GM18507 (cell line): Measurements from ENCODE around the gene PTPRT.
"Not testable (repeated sequence)": the region's sequence is repeated elsewhere in the genome, so short reads cannot be mapped to it uniquely, and the experiment has no call there.

ENCODE experiments used
- DNase-seq: peaks from one replicate; pipeline ENCODE4 v3.0.0; 2011; ENCODE audit warnings: low read depth; ENCODE audit not compliant: insufficient read length; ENCODE audit errors: extremely low spot score
- FAIRE-seq: peaks from 2 replicates; lab custom pipeline; 2011; peaks lifted over from hg19 to GRCh38; lab: Jason Lieb, UNC

PTPRT gene

GRCh38 chr20:42945234-42945994, 244.3 kb downstream of the PTPRT start:
- FAIRE-seq = no peak
- DNase-seq = no peak

GRCh38 chr20:42941629-42942028, 248.1 kb downstream of the PTPRT start:
- FAIRE-seq (no peak), DNase-seq (no peak)

DNA sequence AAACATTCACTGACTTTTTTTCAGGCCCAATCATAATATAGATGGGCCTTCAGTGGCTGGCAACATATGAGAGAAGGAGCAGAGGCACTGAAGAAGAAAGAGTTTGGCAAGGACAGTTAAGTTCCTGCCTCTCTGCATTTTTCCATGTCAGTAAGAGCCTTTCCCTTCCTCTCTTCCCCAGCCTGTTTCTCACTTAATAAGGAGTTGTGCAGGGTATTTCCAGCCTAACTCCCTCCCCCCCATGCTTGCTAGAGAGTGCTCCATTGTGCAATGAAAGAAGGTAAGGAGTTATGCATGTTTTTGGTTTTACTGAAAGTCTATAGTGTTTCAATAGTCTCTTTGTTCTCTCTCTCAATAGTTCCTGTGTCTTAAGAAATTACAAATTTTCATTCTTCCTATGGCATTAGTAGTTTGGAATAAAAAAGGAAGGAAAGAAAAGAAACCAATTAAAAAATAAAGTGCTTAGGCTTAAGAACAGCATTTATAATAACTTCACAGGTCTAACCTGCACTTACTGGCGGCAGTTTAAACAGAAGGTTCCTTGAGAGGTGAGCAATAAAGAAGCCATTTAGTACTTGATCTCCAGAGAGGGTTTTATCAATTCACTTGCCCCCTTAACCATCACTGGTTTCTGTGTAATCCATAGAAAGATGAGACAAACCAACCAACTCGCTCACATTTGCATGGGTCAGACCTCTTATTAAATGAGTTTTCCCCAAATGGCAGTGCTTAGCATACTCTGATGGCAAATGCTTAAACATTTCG, 251.1 kb downstream of the PTPRT start:
- FAIRE-seq (no peak), DNase-seq (no peak)

DNA sequence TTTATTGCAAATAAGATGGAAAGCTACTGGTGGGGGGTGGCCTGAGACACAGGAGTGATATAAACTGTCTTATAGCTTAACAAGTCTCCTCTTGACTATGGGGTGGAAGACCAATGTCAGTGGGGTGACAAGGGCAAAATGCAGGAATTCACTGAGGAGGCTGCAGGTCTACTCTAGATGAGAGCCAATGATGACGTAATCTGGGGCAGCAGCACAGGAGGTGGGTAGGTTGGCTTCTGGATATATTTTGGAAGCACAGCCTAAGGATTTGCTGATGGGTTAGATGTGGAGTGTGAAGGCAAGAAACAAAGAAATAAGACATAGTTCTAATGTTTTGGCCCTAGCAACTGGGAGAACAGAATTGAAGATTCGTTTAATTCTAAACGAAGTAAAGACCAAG, 253.2 kb downstream of the PTPRT start:
- FAIRE-seq = no peak
- no peak for DNase-seq

DNA sequence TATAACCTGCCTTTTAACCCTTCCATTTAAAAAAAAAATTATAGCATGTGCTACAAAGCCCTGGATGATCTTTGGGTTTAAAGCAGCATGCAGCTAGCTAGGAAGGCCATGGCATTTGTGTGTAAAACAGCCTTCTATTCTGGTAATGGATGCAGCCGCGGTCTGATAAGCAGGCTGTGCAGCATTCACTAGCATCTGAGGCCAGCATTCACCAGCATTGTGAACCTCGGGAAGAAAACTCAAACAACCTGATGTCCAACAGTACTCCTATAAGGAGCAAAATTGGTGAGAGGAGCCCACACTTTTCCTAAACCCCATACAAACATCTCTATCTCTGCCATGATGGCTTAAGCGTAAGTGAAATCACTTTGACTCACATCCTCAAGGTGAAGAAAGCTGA, 265.5 kb downstream of the PTPRT start:
- no peak for FAIRE-seq
- DNase-seq = no peak

DNA sequence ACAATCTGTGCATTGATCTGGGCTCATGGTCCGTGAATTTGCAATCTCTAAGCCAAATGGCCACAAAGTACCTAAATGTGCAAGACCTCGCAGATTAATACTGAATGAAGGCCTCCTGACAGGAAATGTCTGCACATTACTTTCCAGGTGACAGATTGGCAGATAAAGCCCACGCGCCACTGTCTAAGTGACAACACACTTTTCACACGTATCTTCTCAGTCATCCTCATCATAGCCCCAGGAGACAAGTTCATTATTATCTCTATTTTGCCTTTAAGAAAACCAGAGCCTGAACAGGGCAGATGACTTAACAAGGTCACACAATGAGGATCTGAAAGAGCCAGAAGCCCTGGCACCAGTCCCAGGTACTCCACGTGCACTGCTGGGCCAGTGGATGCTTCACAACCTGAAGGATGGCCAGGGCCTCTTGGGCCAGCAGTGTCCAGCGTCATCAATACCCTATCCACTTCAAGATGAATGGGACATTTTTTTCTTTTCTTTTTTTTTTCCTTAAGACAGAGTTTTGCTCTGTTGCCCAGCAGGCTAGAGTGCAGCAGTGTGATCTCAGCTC, 266.3 kb downstream of the PTPRT start:
- FAIRE-seq (no peak), DNase-seq (no peak)

DNA sequence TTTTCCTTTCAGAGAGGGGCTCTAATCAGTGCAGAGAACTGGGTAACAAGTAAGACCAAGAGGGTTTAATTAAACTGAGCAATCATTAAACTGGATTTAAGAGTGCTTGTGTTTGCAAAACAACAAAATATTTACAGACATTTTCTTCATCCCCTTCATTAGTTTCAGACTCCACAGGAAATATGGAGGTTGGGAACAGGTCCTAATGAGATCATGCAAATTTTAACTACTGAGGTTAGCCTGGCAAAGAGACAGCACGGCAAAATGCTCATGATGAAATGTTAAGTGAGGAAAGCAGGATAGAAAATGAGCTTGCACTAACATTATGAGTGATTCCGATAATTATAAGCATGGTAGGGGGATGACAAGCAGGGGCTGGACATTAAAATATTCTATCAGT, 268.9 kb downstream of the PTPRT start:
- FAIRE-seq (no peak), DNase-seq (no peak)

- no peak for FAIRE-seq
- DNase-seq = no peak
Observed at GRCh38 chr20:42919316-42919715, 270.4 kb downstream of the PTPRT start.

- FAIRE-seq (no peak), DNase-seq (no peak)
Observed at GRCh38 chr20:42915081-42915480, 274.6 kb downstream of the PTPRT start.

DNA sequence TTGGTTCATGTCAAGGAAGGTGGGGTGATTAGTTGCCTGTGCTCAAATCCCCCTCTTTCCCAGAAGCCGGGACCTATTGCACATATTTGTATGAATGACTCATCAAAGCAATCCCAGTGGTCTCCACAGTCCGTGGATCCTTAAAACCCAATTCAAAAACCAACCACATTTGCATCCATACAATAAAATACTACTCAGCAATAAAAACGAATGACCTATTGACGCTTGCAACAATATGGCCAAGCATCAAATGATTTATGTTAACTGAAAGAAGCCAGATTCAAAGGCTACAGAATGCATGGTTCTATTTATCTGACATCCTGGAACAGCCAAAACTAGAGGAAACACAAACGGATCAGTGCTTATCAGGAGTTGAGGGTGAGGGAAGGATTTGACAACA, 275.4 kb downstream of the PTPRT start:
- FAIRE-seq (no peak), DNase-seq (no peak)

DNA sequence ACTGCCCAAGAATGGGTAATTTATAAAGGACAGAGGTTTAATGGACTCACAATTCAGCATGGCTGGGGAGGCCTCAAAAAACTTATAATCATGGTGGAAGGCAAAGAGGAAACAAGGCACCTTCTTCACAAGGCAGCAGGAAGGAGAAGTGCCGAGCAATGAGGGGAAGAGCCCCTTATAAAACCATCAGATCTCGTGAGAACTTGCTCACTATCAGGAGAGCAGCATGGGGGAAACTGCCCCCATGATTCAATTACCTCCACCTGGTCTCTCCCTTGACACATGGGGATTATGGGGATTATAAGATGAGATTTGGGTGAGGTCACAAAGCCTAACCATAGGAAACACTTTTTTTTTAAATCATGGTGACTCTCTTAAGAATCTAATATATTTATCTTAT, 278.9 kb downstream of the PTPRT start:
- FAIRE-seq, DNase-seq: not testable (repeated sequence)

DNA sequence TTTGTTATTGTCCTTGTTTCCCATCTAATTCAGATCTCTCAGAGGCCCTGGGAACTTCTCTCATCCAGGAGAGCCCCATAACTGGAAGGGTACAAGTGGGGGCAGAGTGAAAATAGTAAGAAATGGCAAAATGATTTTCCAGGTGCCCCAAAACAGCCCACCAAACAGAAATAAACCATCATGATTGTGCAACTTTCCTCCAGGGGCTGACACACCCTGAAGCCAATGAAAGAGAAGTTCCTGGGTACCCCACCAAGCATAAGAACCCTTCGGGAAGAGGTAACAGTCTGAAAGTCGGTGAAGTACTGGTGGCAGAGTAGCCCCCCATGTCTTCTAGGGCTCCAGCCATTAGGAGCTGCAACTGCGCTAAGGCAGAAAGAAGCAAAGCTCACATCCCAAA, 282.0 kb downstream of the PTPRT start:
- DNase-seq = no peak
- no peak for FAIRE-seq

GRCh38 chr20:42906120-42906519, 283.6 kb downstream of the PTPRT start:
- FAIRE-seq (no peak), DNase-seq (no peak)

DNA sequence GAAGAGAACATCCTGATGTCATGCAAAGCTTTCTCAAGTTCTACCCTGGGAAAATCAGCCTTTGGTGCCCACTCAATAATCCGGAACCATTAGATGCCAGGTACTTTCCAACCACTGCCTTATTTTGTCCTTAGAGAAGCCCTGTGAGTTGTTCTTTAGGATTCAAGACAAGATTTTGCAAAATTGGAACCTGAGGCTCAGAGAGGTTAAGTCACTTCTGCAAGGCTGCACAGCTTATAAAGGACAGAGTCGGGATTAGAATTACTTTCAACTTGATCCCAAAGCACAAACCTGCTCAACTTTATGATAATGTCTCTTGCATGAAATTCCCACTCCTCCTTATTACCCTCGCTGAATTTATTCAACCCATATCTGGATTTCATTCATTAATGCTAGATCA, 287.2 kb downstream of the PTPRT start:
- no peak for DNase-seq
- FAIRE-seq = no peak

GRCh38 chr20:42901689-42902440, 287.8 kb downstream of the PTPRT start:
- FAIRE-seq = no peak
- no peak for DNase-seq

GRCh38 chr20:42900764-42901163, 288.9 kb downstream of the PTPRT start:
- not testable (repeated sequence) for DNase-seq, FAIRE-seq

DNA sequence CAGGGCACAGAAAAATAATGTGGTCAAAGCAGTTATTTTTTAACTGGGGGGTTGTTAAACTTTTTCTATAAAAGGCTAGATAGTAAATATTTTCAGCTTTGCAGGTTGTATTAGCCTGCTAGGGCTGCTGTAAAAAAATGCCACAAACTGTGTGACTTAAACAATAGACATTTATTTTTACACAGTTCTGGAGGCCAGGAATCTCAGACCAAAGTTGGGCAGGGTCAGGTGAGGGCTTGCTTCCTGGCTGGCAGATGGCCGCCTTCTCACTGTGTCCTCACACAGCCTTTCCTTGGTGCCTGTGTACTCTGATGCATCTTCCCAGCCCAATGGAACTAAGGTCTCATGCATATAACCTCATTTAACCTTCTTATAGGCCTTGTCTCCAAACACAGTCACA, 294.7 kb downstream of the PTPRT start:
- FAIRE-seq = no peak
- no peak for DNase-seq

GRCh38 chr20:42894483-42894882, 295.2 kb downstream of the PTPRT start:
- FAIRE-seq (no peak), DNase-seq (no peak)

GRCh38 chr20:42889517-42889916, 300.2 kb downstream of the PTPRT start:
- no peak for DNase-seq
- FAIRE-seq = no peak

DNA sequence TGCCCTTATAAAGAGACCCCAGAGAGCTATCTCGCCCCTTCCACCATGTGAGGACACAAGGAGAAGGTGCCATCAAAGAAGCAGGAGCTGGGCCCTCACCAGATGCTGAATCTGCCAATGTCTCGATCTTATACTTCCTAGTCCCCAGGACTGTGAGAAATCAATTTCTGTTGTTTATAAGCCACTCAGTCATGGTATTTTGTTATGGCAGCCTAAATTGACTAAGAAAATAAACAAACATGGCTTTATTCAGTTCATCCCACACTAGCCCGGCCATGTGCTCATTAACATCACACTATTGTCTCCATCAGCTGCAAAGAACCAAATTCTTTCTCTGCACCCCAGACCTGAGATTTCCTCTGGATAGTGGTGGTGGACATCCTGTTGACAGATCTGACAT, 302.4 kb downstream of the PTPRT start:
- DNase-seq = no peak
- FAIRE-seq = no peak
